ENCODE results near the gene SSBP4. TPM values are rescaled to one million over a fixed set of nuclear protein-coding genes. Genes with fewer than 3 reads are reported as not detected.

Gene SSBP4
- total and polyA plus RNA-seq, 9 of the 15 experiments (the other 6 are each of a cell fraction or from before 2014, with no cell fraction given) = 1.1 to 189 (median 39.0) TPM

- TF ChIP-seq AFF1 (IDR thresholded peaks at IDR 0.05; ENCODE audit: low read depth in 1 of 2, partially characterized antibody in 2 of 2) (peak in 1 of 2 experiments; percentile 41), ZFX (CRISPR knock-in tag; IDR thresholded peaks at IDR 0.05) (peak; percentile 78), MGA (IDR thresholded peaks at IDR 0.05) (peak; percentile 80), KDM1A (IDR thresholded peaks at IDR 0.05) (peak in 1 of 2 experiments; percentile 42; a peak in 2 of 4 replicates), BHLHE40 (IDR thresholded peaks at IDR 0.05; ENCODE audit: low read length) (peak; percentile 32; the same call in 1 of the 2 replicates), MTA3 (IDR thresholded peaks at IDR 0.05; ENCODE audit: borderline replicate concordance) (peak; percentile 91), GTF2E2 (tag; IDR thresholded peaks at IDR 0.05) (no peak), POLR2A (conservative IDR thresholded peaks at IDR 0.05) (peak; percentile 53), PPARD (CRISPR knock-in tag; IDR thresholded peaks at IDR 0.05) (no peak)
Observed at GRCh38 chr19:18418483-18419194, 559 bp upstream of the SSBP4 start (continued).

Measured in K562 (cell line).